Measurements from ENCODE around the gene FUOM. TPM values are rescaled to one million over a fixed set of nuclear protein-coding genes. Genes with fewer than 3 reads are reported as not detected.

FUOM gene
- total and polyA plus RNA-seq, 12 donors = 2.0 to 17.0 (median 6.2) TPM

- no peak for DNase-seq
- H3K4me1 ChIP-seq = peaks cover 4 to 29% (median 15%) of the 10 kb centered on the region in 9 donors
- 92 to 97% methylated on average over 5 of the region's 5 CpGs for WGBS, 2 donors
- H3K36me3 ChIP-seq = peaks cover 0 to 49% (median 21%) of the 10 kb centered on the region in 9 donors
- ATAC-seq = no peak
- intact Hi-C loops (cut with DNase I) = no loop called here
- TF ChIP-seq, protein P1, sequence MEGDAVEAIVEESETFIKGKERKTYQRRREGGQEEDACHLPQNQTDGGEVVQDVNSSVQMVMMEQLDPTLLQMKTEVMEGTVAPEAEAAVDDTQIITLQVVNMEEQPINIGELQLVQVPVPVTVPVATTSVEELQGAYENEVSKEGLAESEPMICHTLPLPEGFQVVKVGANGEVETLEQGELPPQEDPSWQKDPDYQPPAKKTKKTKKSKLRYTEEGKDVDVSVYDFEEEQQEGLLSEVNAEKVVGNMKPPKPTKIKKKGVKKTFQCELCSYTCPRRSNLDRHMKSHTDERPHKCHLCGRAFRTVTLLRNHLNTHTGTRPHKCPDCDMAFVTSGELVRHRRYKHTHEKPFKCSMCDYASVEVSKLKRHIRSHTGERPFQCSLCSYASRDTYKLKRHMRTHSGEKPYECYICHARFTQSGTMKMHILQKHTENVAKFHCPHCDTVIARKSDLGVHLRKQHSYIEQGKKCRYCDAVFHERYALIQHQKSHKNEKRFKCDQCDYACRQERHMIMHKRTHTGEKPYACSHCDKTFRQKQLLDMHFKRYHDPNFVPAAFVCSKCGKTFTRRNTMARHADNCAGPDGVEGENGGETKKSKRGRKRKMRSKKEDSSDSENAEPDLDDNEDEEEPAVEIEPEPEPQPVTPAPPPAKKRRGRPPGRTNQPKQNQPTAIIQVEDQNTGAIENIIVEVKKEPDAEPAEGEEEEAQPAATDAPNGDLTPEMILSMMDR (IDR thresholded peaks at IDR 0.05) = no peak
- no peak overlapping the region for H3K27ac ChIP-seq
- peaks cover 0 to 6% (median 0%) of the 10 kb centered on the region in 11 donors for H3K9me3 ChIP-seq
- no peak overlapping the region for H3K4me3 ChIP-seq
- no peaks in the 10 kb centered on the region for H3K27me3 ChIP-seq
Observed at GRCh38 chr10:133361227-133361626, 3.4 kb upstream of the FUOM start.

- H3K4me1 ChIP-seq = peaks cover 4 to 29% (median 15%) of the 10 kb centered on the region in 9 donors
- no peak for DNase-seq
- H3K36me3 ChIP-seq = peaks cover 0 to 38% (median 10%) of the 10 kb centered on the region in 9 donors
- no peak overlapping the region for H3K27ac ChIP-seq
- H3K9me3 ChIP-seq = peaks cover 0 to 6% (median 0%) of the 10 kb centered on the region in 11 donors
- no peaks in the 10 kb centered on the region for H3K27me3 ChIP-seq
- H3K4me3 ChIP-seq = no peak overlapping the region
- ATAC-seq = no peak
- TF ChIP-seq, protein P1 (IDR thresholded peaks at IDR 0.05) = no peak
- 83 to 84% methylated on average over 17 of the region's 17 CpGs for WGBS, 2 donors
- intact Hi-C loops (cut with DNase I) = no loop called here
Observed at GRCh38 chr10:133359972-133360610, 2.3 kb upstream of the FUOM start.

- H3K9me3 ChIP-seq = peaks cover 0 to 6% (median 0%) of the 10 kb centered on the region in 11 donors
- peaks cover 0 to 32% (median 6%) of the 10 kb centered on the region in 9 donors for H3K36me3 ChIP-seq
- TF ChIP-seq, protein P1 (IDR thresholded peaks at IDR 0.05) = no peak
- no peak overlapping the region for H3K4me3 ChIP-seq
- WGBS, 2 donors = 30 to 40% methylated on average over 6 of the region's 6 CpGs
- H3K27me3 ChIP-seq = no peaks in the 10 kb centered on the region
- H3K4me1 ChIP-seq = peaks cover 4 to 27% (median 15%) of the 10 kb centered on the region in 9 donors
- no peak for DNase-seq
- intact Hi-C loops (cut with DNase I) = no loop called here
- peak in 1 of 8 donors; percentile 17 for ATAC-seq
- peak overlapping the region in 1 of 10 donors; percentile 72 for H3K27ac ChIP-seq
Observed at GRCh38 chr10:133359554-133359971, 1.7 kb upstream of the FUOM start.

DNA sequence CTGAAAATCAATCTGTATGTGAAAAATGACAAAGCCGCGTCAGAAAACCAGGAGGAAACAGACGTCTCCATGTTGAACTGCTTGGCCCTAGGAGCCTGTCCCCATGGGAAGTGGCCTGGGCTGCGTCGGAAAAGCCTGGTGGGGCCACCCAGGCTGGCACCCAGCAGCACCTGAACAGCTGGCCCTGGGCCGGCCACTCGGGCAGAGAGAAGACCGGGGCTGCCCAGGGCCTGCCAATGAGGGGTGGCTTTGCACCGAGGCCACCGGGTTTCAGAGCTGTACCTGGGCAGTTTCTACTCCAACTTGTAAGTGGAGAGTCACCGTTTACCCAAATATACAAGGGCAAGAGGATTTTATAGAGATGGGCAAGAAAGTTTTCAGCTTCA lies 1.1 kb upstream of the FUOM start:
- Histone ChIP-seq H3K27me3 (no peaks in the 10 kb centered on the region), H3K36me3 (peaks cover 0 to 26% (median 0%) of the 10 kb centered on the region in 9 donors), H3K4me3 (no peak overlapping the region), H3K9me3 (peaks cover 0 to 6% (median 0%) of the 10 kb centered on the region in 11 donors), H3K27ac (peak overlapping the region in 7 of 10 donors; percentile 39 to 86 (median 47)), H3K4me1 (peaks cover 4 to 27% (median 15%) of the 10 kb centered on the region in 9 donors)
- intact Hi-C loops (cut with DNase I) = no loop called here
- 73 to 79% methylated on average over 11 of the region's 11 CpGs for WGBS, 2 donors
- TF ChIP-seq, protein P1 (IDR thresholded peaks at IDR 0.05) = no peak
- no peak for DNase-seq
- ATAC-seq = peak in 1 of 8 donors; percentile 6

Measured in heart right ventricle (tissue), 16 donors.